MV-4-11 (cell line): ENCODE measurements around the gene LIFR.
"Not testable (repeated sequence)": the region's sequence is repeated elsewhere in the genome, so short reads cannot be mapped to it uniquely, and the experiment has no call there.

Source experiments
- DNase-seq: peaks from one replicate; lab custom pipeline; 2025; lab: John Stamatoyannopoulos, UW

Gene LIFR, protein sequence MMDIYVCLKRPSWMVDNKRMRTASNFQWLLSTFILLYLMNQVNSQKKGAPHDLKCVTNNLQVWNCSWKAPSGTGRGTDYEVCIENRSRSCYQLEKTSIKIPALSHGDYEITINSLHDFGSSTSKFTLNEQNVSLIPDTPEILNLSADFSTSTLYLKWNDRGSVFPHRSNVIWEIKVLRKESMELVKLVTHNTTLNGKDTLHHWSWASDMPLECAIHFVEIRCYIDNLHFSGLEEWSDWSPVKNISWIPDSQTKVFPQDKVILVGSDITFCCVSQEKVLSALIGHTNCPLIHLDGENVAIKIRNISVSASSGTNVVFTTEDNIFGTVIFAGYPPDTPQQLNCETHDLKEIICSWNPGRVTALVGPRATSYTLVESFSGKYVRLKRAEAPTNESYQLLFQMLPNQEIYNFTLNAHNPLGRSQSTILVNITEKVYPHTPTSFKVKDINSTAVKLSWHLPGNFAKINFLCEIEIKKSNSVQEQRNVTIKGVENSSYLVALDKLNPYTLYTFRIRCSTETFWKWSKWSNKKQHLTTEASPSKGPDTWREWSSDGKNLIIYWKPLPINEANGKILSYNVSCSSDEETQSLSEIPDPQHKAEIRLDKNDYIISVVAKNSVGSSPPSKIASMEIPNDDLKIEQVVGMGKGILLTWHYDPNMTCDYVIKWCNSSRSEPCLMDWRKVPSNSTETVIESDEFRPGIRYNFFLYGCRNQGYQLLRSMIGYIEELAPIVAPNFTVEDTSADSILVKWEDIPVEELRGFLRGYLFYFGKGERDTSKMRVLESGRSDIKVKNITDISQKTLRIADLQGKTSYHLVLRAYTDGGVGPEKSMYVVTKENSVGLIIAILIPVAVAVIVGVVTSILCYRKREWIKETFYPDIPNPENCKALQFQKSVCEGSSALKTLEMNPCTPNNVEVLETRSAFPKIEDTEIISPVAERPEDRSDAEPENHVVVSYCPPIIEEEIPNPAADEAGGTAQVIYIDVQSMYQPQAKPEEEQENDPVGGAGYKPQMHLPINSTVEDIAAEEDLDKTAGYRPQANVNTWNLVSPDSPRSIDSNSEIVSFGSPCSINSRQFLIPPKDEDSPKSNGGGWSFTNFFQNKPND

DNA sequence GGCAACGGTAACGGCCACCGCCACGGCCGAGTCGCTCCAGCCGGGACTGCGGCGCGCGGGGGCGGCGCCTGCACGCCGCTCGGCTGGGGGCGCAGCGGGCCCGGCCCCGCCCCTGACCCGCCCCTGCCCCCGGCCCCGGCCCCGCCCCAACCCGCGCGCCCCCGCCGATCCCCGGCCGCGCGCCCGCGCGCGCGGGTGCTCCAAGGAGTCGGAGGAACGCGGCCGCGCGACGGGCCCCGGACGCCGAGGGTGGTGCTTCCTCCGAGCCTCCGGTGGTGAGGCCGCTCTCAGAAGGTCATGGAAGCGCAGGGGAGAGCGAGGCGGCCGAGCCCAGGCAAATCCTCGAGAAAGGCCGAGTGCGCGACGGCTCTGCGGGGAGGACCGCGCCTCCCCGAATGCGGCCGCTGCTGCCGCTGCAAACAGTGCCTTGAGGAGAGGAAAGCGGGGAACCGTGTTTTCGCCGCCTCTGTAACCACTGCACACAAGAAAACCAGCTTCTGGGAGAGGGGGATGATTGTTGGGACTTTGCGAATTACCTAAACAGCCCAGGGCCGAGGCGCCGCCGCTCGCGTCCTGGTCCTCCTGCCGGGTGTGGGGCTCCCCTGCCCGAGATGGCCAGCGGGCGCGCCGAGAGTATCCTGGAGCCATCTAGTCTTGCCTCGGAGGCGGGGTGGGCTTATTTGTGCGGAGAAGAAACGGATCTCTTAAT lies at the start of gene LIFR:
Gene LIFR, minus strand, starts transcription at position 48 of the 709 bp plus-strand sequence. CDS start 25,999 bp downstream, outside the sequence.
- no peak for DNase-seq

DNA sequence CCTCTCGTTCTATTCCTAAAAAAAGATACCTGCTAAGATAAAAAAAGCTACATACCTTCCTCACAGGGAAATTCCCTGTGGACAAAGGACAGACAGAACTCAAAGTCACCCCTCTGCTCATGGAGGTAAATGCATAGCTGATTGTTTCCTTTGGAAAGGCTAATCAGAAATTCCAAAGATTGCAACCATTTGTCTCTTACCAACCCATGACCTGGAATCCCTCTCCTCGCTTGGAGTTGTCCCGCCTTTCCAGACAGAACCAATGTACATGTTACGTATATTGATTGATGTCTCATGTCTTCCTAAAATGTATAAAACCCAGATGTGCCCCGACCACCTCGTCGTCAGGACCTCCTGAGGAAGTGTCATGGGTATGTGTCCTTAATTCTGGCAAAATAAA lies 49.2 kb upstream of the LIFR start:
- no peak for DNase-seq

DNA sequence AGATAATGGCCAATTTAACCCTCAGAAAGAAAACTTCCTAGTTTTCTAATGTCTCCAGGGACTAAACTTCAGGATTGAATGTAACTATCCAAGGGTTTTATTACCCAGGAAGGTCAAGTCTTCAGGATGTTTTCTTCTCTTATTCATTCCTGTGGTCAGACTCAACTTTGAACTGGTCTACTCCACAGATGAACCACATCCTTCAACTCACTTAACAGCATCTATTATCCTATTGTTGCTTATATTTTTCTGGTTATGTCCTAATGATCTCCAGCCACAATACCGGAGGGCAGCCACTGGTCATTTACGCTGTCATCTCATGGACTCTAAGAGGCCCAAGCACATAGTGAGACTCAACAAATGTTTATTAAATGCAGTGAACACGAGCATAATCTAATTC lies 47.2 kb upstream of the LIFR start:
- no peak for DNase-seq

DNA sequence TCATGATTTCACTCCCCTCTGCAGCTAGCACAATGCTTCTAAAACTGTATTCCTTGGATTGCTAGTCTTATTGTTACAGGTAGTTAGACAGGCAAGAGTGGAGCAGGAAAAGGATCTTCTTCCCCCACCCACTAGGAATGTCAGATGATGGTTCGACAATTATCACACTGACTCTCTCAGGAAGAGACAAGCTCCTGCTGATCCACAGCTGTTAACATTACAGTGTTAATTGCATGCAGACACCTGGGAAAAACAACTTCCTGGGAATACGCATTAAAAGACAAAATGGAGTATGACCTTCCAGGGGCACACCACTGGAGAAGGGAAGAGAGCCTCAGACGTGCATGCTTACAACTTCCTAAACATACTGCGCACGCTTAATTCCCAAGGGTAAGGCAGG lies 46.2 kb upstream of the LIFR start:
- no peak for DNase-seq

DNA sequence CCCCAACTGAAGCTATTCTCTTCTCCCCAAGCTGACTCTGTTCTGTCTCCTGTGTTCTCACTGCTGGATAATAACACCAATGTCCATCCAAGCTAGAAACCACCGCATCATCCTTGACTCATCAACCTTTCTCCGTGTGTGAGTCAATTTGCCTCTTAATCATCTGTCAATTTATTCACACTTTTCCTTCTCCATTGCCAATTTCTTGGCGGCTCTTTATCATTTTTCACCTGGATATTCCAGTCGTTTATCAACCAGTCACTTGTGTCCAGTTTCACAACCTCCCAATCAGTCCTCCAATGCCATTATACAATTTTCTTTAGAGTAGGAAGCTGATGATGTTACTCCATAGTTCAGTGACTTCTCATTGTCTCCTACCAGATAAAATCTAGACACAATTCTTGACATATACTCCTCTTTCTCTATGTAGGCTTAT lies 45.4 kb upstream of the LIFR start:
- no peak for DNase-seq

DNA sequence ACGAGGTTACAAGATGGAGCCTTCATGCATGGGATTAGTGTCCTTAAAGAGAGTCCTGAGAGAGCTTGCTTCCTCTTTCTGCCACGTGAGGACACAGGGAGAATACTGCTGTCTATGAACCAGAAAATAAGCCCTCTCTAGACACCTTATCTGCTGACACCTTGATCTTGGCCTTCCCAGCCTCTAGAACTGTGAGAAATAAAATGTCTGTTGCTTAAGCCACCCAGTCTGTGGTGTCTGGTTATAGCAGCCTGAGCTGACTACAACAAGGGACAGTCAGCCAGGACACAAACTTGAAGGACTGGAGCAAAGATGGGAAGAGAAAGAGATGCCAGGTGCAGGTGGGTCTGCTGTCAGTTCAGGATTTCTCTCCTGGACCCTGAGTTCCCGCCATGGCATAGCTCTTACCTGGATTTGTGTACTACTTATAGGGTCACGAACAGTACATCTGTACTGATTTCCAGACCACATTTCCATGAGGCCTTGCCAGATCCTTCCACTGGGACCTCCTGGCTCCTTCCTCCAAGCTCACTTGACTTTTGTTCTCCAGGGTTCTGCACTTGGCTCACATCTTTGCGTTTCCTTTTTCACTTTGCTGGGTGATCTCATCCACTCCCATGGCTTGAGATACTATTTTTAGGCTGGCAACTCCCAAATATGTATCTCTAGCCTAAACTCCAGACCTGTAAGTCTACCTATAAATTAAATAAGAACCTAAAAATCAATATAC lies 44.9 kb upstream of the LIFR start:
- peak; percentile 34 for DNase-seq

DNA sequence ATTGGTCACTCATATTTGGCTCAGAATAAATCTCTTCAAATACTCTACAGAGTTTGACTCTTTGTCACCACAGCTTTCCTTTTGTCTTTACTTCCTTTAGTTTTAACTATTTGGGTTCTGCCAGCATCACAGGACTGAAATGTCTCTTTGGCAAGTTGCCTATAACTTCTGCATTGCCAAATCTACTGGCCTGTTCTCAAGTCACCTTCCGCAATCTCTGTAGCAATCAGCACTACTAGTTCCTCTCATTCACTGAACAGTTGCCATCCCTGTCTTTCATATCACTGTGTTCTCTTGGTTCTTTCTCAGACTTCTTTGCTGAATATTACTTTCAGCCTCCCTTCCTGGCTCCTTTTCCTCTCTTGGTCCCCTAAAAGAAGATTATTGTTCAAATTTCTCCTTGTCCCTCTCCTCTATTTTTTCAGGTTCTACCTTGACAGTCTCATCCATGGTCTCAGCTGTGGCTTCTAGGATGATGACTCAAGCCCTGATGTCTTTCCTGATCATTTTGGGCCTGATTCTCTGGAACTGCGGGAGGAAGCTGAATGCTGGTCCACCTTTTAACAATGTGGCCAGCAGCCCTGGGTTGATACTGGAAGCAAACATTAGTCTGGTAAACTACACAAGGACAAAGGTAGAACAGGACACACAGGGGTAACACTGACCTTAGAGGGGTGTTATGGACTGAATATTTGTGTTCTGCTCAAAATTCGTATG lies 44.0 kb upstream of the LIFR start:
- peak; percentile 84 for DNase-seq

DNA sequence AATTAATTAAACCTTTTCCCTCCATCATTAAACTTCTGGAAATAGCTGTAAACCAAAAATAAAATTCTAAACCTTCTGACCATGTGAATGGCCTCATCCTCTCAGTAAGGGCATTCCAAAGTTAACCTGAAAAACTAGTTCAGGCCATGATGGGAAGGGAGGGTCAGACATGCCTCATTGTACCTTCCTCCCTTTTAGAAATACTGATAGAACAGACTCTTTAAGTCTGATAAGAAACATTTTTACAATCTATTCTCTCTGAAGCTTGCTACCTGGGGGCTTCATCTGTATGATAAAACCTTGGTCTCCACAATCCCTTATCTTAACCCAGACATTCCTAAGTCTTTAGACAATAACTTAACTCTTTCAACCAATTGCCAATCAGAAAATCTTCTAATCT lies 43.3 kb upstream of the LIFR start:
- not testable (repeated sequence) for DNase-seq

DNA sequence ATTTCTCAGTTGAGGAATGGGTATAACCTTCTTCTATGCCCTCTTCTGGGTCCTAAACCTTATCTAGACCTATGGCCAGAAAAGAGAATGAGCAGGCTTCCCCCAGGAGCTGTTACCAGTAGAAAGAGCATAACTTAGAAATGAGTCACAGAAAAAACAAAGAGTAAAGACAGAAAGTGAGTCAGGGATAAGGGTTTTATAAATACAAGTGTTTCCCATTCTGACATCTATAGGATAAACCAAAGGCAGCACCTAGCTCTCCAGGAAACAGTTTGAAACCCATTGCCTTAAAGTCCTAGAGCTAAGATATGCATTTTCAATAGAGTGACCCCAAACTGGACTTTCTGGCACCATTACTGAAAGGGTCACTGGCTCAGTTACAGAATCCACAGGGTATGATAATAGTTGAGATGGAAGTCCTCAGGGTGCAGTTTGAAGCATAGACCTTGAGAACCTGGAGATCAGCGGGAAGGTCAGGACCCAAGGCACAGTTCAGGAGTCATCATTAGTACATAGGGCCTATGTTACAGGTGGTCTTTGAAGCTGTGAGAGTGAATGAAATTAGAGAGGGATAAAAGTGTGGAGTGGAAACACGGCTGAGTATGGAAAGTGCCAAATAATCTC lies 42.7 kb upstream of the LIFR start:
- no peak for DNase-seq

DNA sequence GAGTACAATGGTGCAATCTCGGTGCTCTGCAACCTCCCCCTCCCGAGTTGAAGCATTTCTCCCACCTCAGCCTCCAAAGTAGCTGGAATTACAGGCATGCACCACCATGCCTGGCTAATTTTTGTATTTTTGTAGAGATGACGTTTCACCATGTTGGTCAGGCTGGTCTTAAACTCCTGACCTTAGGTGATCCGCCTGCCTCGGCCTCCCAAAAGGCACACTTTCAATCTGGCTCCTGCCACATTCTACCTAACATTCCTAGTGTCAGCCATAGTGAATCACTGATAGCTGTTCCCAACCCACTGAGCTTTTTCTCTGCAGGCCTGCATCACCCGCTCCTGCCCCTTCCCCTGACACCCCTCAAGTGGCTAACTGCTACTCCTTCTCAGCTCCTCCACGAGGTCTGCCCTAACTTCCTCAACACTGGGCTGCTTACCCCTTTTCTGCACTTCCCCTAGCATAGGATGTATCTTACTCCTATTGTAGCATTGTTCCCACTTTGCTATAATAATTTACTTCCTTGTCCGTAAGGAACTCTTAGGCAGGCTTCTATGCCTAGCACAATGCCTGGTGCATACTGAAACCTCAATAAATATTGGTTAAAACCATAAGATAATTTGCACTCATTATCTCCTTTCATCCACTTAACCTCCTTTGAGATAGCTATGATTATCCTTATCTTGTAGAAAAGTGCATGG lies 42.0 kb upstream of the LIFR start:
- peak; percentile 34 for DNase-seq

DNA sequence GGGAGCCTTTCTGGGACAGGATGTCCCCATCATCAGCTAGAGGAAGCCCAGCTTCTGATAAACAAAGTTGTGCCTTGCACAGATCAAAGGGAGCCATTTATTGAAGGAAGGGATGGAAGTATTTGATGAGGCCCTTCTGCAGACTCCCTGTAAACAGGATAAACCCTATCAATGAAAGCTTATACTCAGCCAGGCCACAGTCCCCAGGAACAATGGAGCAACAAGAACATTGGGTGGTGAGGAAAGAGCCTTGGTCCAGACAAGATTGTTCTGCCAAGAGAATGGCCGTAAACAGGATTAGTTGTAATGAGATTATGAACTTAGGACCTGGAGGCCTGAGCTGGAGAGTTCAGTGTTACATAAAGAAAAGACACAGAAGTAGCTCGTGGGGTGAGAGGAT lies 40.5 kb upstream of the LIFR start:
- DNase-seq, result no peak

DNA sequence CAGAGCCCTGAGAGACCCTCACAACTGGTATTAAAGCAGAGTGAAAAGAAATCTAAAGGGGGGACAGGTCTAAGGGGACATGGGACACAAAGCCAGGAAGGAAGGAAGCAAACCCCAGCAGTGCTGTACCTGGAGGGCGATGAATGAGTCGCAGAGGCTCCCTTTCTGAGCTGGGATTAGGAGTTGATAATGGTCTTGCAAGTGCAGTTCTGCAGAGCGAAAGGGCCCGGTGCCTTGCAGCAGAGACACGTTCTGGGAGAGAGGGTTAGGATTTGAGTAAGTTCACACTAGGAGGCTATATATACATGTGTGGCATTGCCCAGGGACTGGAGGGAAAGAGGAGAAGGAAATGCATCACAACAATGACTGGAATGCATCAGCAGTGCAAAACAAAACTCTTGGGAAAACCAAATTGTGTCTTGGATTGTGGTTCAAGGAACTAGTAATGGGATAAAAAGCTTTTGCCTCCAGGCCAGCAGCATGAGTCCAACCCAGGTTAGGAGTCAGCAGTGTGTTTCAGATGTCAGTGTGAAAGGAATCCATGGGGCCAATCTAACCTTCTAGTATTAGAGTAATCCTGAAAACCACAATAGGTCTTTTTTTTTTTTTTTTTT lies 38.8 kb upstream of the LIFR start:
- DNase-seq, result no peak

DNA sequence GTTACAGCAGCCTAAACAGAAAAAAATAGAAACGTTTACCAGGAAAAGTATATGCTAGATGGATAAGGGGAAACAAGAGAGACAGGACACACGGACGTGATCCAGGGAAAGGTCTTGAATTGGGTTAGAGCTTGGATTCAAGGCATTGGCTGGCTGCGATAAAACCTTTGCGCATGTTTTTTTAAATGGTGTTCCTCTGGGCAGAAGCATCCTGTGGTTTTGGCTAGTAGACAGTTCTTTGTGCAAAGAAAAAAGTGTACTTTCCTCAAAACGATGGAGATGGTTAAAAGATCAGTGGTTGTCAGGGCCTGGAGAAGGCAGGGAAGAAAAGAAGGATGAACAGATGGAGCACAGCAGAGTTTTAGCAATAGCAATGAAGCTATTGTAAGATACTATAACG lies 37.5 kb upstream of the LIFR start:
- DNase-seq, result no peak

DNA sequence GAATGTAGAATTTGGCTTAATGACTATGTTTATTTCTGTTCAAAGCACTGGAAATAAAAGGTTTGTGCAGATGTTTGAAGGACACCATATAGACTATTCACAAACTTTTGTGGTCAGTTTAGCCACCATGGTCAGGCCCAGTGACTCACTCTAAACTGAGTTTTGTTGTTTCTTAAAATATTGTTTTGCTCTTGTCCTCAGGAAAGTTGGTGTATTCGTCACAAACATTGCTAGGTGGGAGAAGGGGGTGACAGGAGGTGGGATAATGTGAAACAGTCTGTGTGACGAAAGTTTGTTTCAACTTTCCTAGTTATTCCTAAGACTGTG lies 35.0 kb upstream of the LIFR start:
- DNase-seq, result no peak

DNA sequence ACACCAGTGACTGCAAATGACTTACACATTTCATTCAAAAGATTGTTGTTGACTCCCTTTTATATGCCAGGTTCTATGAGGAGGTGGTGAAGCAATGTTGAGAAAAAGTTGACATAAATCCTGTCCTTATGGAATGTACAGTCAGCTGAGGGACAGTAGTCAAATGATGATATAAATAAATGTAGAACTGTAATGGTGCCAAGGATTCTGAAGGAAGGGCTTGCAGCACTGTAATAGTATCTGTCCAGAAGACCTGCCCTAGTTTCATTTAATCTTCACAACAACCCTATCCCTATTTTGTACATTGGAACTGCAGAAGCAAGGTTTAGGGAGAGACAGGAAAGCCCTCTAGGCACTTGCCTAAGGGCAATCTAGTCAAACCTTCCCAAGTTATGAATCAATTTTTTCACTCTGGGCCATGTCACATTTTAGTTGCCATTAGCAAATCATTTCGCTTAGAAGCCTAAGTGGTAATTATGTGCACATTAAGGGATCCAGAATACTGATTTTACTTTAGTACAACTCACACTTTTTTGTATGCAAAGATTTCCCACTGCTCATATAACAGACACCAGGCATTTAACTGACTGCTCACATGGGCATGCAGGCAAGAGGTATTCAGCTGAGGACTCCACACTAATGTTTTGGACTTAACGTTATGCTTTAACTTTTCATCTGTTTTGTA lies 34.5 kb upstream of the LIFR start:
- DNase-seq, result no peak

DNA sequence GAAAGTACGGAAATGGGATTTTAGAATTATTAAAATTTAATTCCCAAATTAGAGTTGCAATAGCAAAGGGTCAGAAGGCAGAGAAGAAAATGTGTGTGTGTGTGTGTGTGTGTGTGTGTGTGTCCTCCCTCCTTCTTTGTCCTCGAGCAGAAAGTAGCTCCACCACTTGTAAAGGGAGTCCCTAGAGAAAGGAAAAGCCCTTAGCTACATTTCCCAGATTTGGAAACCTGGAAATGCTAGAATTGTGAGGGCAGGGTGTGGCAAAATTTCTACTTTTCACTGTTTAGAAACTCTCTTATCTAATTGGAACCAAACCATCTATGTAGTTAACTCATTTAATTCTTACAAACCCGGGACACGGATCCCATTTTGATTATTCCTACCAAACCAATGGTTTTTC lies 33.2 kb upstream of the LIFR start:
- DNase-seq, result no peak

DNA sequence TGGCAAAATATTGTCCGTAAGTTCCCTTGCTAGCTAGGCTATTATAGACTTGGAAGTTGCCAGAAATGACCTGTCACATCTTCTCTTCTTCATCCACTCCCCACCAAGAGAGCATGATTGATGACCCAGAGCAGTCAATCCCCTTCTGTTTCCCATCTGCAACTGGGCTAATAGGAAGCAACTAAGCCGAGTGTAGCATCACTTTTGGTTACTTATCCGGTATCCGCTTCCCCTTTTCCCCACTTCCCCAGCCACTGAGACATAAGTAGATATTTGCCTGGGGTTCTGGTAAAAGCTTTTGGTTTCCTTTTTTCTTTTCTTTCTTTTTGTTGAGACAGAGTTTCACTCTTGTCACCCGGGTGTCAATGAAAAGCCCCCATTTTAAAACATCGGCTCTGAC lies 29.4 kb upstream of the LIFR start:
- peak; percentile 94 for DNase-seq

DNA sequence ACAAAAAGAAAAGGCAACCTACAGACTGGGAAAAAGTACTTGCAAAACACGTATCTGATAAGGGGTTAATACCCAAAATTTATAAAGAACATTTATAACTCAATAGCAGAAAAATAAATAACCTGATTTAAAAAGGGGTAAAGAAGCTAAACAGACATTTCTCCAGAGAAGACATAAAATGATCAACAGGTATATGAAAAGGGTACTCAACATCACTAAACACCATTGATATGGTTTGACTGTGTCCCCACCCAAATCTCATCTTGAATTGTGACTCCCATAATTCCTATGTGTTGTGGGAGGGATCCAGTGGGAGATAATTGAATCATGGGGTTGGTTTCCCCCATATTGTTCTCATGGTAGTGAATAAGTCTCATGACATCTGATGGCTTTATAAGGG lies 27.1 kb upstream of the LIFR start:
- no peak for DNase-seq

DNA sequence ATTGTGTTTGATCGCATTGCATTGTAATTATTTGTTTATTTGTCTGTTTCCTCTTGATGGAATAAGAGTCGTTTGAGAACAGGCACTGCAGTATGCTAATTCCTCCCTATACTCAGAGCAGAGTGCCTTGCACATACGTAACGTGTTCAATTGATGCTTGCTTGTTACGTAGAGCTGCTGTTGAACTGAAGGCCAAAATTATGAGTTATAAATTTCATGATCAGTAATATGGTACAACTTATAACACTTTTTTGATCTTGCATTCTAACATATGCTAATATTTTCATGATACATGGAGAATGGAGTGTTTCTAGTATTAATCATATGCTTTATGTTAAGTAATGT lies 26.5 kb upstream of the LIFR start:
- no peak for DNase-seq
